ENCODE results near the gene CCNQ.

CCNQ gene

DNA sequence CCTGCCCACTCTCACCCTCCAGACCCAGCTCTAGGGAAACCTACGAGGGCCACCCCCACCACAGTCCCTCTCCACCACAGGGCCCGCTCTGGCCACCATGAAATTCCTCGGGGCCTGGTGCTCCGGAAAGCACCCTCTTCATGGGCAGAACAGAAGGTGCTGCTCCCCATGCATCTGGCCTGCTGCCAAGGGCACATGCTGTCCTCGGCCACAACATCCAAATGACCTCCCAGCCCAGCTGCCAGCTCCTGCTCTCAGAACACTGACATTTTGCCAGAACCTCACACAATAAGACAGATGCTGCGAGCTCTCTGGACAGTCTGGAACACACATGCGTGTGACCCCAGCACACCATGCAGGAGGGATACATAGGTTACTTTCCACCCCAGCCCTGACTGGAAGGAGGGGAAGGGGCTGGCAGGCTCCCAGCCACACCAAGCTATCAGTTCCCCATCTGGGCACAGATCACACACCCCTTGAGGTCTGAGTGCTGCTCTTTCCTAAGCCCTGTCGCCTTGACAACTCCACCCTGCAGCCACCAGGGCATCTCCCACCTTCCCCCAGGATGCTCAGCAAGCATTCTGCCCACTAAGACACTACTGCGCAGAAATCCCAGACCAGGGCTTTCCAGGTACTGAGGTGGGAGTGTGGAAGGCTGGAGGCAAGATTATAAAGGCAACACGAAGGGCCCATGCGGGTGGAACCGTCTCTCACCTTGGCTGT is 5.8 kb downstream of the CCNQ start:
- TF ChIP-seq SIN3A (IDR thresholded peaks at IDR 0.05; ENCODE audit: borderline replicate concordance, insufficient read depth, low read length), result no peak
- no peak for TF ChIP-seq POLR2AphosphoS5 (IDR thresholded peaks at IDR 0.05; ENCODE audit: low read depth, low read length)
- TF ChIP-seq TAF1 (IDR thresholded peaks at IDR 0.05; ENCODE audit: borderline replicate concordance, insufficient read depth, low read length), result no peak
- no peak for TF ChIP-seq REST (IDR thresholded peaks at IDR 0.05; ENCODE audit: insufficient read depth in 1 of 2, low read depth in 2 of 2, low read length in 2 of 2)
- TF ChIP-seq FOXP2 (optimal IDR thresholded peaks at IDR 0.05; ENCODE audit: borderline replicate concordance, extremely low read depth, extremely low read length, insufficient read depth), result no peak

DNA sequence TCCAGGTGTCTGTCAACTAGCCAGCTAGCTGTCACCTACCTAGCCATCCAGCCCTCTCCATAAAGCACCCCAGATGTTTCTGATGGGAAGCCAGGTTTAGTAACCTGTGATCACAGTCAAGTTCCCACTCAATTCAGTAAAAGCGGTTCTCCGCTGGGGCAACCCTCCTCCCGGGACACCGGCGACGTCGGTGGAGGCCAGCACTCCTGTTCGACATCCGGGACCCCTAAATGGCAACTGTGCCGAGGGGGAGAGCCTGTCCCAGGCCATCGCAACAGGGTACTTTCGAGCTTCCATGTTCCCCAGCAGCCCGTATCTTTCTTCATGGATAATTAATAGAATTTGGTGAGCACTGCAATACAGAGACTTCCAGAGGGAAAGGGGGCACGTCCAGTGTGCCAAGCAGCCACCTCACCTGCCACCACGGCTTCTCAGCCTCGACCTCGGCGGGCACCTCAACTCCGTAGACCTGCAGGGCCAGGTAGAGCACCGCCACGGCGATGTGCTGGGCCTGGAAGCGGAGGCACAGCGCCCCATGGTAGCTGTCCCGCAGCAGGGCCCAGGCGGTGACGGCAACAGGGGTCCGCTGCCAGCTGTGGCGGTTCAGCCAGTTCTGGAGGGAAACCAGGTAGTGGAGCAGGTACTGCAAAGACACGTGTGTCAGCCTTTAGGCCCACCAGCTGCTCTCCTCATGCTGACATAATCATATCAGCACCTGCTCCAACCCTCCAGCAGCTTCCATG is 6.7 kb downstream of the CCNQ start:
- TF ChIP-seq TAF1 (IDR thresholded peaks at IDR 0.05; ENCODE audit: borderline replicate concordance, insufficient read depth, low read length), result no peak
- no peak for TF ChIP-seq SIN3A (IDR thresholded peaks at IDR 0.05; ENCODE audit: borderline replicate concordance, insufficient read depth, low read length)
- TF ChIP-seq POLR2AphosphoS5 (IDR thresholded peaks at IDR 0.05; ENCODE audit: low read depth, low read length), result no peak
- no peak for TF ChIP-seq REST (IDR thresholded peaks at IDR 0.05; ENCODE audit: insufficient read depth in 1 of 2, low read depth in 2 of 2, low read length in 2 of 2)
- TF ChIP-seq FOXP2 (optimal IDR thresholded peaks at IDR 0.05; ENCODE audit: borderline replicate concordance, extremely low read depth, extremely low read length, insufficient read depth), result no peak

GRCh38 chrX:153590961-153591956 is 7.7 kb downstream of the CCNQ start:
- TF ChIP-seq POLR2AphosphoS5 (IDR thresholded peaks at IDR 0.05; ENCODE audit: low read depth, low read length) (no peak), SIN3A (IDR thresholded peaks at IDR 0.05; ENCODE audit: borderline replicate concordance, insufficient read depth, low read length) (no peak), FOXP2 (optimal IDR thresholded peaks at IDR 0.05; ENCODE audit: borderline replicate concordance, extremely low read depth, extremely low read length, insufficient read depth) (no peak), REST (IDR thresholded peaks at IDR 0.05; ENCODE audit: insufficient read depth in 1 of 2, low read depth in 2 of 2, low read length in 2 of 2) (no peak)

GRCh38 chrX:153588782-153589446 is 10.0 kb downstream of the CCNQ start:
- TF ChIP-seq FOXP2 (optimal IDR thresholded peaks at IDR 0.05; ENCODE audit: borderline replicate concordance, extremely low read depth, extremely low read length, insufficient read depth), result no peak
- no peak for TF ChIP-seq SIN3A (IDR thresholded peaks at IDR 0.05; ENCODE audit: borderline replicate concordance, insufficient read depth, low read length)
- TF ChIP-seq TAF1 (IDR thresholded peaks at IDR 0.05; ENCODE audit: borderline replicate concordance, insufficient read depth, low read length), result no peak
- no peak for TF ChIP-seq REST (IDR thresholded peaks at IDR 0.05; ENCODE audit: insufficient read depth in 1 of 2, low read depth in 2 of 2, low read length in 2 of 2)
- TF ChIP-seq POLR2AphosphoS5 (IDR thresholded peaks at IDR 0.05; ENCODE audit: low read depth, low read length), result no peak

All from PFSK-1 (cell line).